SK-N-MC (cell line): ENCODE measurements around the gene RPL37A.

ENCODE experiments used
- EZH2 ChIP-seq: fragments of 200-600 bp; sonication (generic); IDR thresholded peaks from one replicate; pipeline ENCODE4 v1.6.1; 2017; ENCODE audit warnings: antibody characterized with exemption
- FOXP2 ChIP-seq: optimal IDR thresholded peaks from 2 replicates; pipeline ENCODE3; 2011; ENCODE audit warnings: mild to moderate bottlenecking, moderate library complexity; ENCODE audit not compliant: insufficient read depth; ENCODE audit errors: extremely low read length, control extremely low read depth
- POLR2AphosphoS5 ChIP-seq: IDR thresholded peaks from 2 replicates; pipeline ENCODE4 v1.6.1; 2012; ENCODE audit warnings: mild to moderate bottlenecking, low read depth, low read length, borderline replicate concordance

GRCh38 chr2:216473187-216473586 is 25.5 kb upstream of the RPL37A start:
- no peak for TF ChIP-seq POLR2AphosphoS5
- no peak for TF ChIP-seq EZH2
- TF ChIP-seq FOXP2, result no peak
